ENCODE results near the gene STK33. TPM values are rescaled to one million over a fixed set of nuclear protein-coding genes. Genes with fewer than 3 reads are reported as not detected.

The STK33 gene
- total RNA-seq, 1 experiment from 2014 or later, result 3.9 TPM

DNA sequence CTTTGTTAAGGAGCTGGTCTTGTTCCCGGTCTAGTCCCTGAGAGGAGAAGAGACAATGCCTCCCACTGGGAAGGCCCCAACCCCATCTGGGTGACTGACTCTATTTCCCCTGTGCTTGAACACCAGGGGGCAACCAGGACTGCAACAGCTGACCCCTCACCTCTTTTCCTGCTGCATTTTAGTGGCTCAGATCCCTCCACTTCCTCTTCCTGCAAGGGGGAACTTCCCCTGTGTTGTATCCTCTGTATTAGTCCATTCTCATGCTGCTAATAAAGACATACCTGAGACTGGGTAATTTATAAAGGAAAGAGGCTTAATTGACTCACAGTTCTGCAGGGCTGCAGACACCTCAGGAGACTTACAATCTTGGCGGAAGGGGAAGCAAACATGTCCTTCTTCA is 246.1 kb downstream of the STK33 start:
- no peak for ATAC-seq
- Histone ChIP-seq H3K9me3 (ENCODE audit: control insufficient read depth, insufficient read depth, low read depth, low read length) (no peaks in the 10 kb centered on the region), H3K36me3 (ENCODE audit: control insufficient read depth, insufficient read depth, low read length) (no peaks in the 10 kb centered on the region), H3K4me1 (ENCODE audit: control insufficient read depth, insufficient read depth, low read length) (peaks cover 8% of the 10 kb centered on the region; the same call in 1 of the 2 replicates), H3K4me3 (ENCODE audit: low read depth in 2 of 2, low read length in 2 of 2) (no peak overlapping the region), H3K27me3 (ENCODE audit: control insufficient read depth, insufficient read depth, low read length) (peaks cover 5% of the 10 kb centered on the region), H3K27ac (ENCODE audit: low read length) (no peak overlapping the region)
- TF ChIP-seq SIN3A (IDR thresholded peaks at IDR 0.05; ENCODE audit: borderline replicate concordance, insufficient read depth, low read depth, low read length) (no peak), TCF7L2 (IDR thresholded peaks at IDR 0.05; ENCODE audit: low read depth, low read length) (no peak), POLR2AphosphoS5 (IDR thresholded peaks at IDR 0.05; ENCODE audit: low read depth, low read length) (no peak)
- TF ChIP-seq, protein P1, sequence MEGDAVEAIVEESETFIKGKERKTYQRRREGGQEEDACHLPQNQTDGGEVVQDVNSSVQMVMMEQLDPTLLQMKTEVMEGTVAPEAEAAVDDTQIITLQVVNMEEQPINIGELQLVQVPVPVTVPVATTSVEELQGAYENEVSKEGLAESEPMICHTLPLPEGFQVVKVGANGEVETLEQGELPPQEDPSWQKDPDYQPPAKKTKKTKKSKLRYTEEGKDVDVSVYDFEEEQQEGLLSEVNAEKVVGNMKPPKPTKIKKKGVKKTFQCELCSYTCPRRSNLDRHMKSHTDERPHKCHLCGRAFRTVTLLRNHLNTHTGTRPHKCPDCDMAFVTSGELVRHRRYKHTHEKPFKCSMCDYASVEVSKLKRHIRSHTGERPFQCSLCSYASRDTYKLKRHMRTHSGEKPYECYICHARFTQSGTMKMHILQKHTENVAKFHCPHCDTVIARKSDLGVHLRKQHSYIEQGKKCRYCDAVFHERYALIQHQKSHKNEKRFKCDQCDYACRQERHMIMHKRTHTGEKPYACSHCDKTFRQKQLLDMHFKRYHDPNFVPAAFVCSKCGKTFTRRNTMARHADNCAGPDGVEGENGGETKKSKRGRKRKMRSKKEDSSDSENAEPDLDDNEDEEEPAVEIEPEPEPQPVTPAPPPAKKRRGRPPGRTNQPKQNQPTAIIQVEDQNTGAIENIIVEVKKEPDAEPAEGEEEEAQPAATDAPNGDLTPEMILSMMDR (IDR thresholded peaks at IDR 0.05), result no peak
- TF ChIP-seq, protein P2, sequence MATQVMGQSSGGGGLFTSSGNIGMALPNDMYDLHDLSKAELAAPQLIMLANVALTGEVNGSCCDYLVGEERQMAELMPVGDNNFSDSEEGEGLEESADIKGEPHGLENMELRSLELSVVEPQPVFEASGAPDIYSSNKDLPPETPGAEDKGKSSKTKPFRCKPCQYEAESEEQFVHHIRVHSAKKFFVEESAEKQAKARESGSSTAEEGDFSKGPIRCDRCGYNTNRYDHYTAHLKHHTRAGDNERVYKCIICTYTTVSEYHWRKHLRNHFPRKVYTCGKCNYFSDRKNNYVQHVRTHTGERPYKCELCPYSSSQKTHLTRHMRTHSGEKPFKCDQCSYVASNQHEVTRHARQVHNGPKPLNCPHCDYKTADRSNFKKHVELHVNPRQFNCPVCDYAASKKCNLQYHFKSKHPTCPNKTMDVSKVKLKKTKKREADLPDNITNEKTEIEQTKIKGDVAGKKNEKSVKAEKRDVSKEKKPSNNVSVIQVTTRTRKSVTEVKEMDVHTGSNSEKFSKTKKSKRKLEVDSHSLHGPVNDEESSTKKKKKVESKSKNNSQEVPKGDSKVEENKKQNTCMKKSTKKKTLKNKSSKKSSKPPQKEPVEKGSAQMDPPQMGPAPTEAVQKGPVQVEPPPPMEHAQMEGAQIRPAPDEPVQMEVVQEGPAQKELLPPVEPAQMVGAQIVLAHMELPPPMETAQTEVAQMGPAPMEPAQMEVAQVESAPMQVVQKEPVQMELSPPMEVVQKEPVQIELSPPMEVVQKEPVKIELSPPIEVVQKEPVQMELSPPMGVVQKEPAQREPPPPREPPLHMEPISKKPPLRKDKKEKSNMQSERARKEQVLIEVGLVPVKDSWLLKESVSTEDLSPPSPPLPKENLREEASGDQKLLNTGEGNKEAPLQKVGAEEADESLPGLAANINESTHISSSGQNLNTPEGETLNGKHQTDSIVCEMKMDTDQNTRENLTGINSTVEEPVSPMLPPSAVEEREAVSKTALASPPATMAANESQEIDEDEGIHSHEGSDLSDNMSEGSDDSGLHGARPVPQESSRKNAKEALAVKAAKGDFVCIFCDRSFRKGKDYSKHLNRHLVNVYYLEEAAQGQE (IDR thresholded peaks at IDR 0.05; ENCODE audit: insufficient read depth in 1 of 2, low read depth in 2 of 2, low read length in 1 of 2), result no peak
- ChIA-PET CTCF (no interaction called here), POLR2A (no interaction called here)
- intact Hi-C loops (cut with micrococcal nuclease; ENCODE audit: unreplicated experiment) (no loop called here), in situ Hi-C loops (cut with HindIII; ENCODE audit: low pct_unique_long_range_greater_than_20kb, low sequenced_read_pairs) (no loop called here)
- no peak for DNase-seq (ENCODE audit: low read depth, low spot score)
- no TSS peak for BruUV-seq (replicated peaks)

DNA sequence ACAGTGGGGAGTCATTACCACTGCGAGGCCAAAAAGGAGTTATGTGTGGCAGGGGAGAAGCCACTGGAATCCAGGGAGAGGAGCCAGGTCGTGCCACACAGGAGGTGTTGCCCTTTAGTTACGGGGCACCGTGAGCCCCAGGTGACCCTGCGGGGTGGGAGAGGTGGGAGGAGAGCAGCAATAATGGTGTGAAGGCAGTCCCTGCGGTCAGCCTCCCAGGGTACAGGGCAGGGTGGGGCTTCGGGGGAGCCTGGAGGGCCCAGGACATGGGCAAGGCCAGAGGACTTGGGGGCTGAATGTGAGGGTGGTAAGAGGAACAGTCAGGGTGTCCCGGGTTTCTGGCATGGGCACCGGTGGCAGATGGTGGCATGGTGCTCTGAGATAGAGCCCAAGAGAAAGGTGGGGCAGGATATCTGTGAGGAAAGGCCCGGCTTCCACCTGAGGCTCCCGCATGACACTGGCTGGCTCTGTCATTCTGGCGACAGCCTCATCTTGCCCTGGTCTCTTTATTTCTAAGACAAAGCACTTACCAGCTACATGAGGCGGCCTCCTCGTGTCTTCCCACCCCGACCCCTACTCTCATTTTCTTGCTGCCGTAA is 247.8 kb downstream of the STK33 start:
- no TSS peak for BruUV-seq (replicated peaks)
- DNase-seq (ENCODE audit: low read depth, low spot score) (no peak), ATAC-seq (no peak)
- Histone ChIP-seq H3K36me3 (ENCODE audit: control insufficient read depth, insufficient read depth, low read length) (no peaks in the 10 kb centered on the region), H3K9me3 (ENCODE audit: control insufficient read depth, insufficient read depth, low read depth, low read length) (no peaks in the 10 kb centered on the region), H3K4me1 (ENCODE audit: control insufficient read depth, insufficient read depth, low read length) (peaks cover 11% of the 10 kb centered on the region; the same call in 1 of the 2 replicates), H3K27me3 (ENCODE audit: control insufficient read depth, insufficient read depth, low read length) (no peaks in the 10 kb centered on the region), H3K4me3 (ENCODE audit: low read depth in 2 of 2, low read length in 2 of 2) (no peak overlapping the region), H3K27ac (ENCODE audit: low read length) (no peak overlapping the region)
- TF ChIP-seq, protein P1 (IDR thresholded peaks at IDR 0.05), result no peak
- TF ChIP-seq, protein P2 (IDR thresholded peaks at IDR 0.05; ENCODE audit: insufficient read depth in 1 of 2, low read depth in 2 of 2, low read length in 1 of 2), result no peak
- no peak for TF ChIP-seq POLR2AphosphoS5 (IDR thresholded peaks at IDR 0.05; ENCODE audit: low read depth, low read length)
- TF ChIP-seq SIN3A (IDR thresholded peaks at IDR 0.05; ENCODE audit: borderline replicate concordance, insufficient read depth, low read depth, low read length), result no peak
- no peak for TF ChIP-seq TCF7L2 (IDR thresholded peaks at IDR 0.05; ENCODE audit: low read depth, low read length)
- in situ Hi-C loops (cut with HindIII; ENCODE audit: low pct_unique_long_range_greater_than_20kb, low sequenced_read_pairs), result no loop called here
- POLR2A ChIA-PET, result interaction anchor here (0.7 kb wide), 1 partner anchor 44 kb away, joined by 8 read pairs; no protein-coding TSS in a partner anchor
- CTCF ChIA-PET, result interaction anchor here (0.5 kb wide), 1 partner anchor 117 kb away, joined by 3 read pairs; no protein-coding TSS in a partner anchor
- intact Hi-C loops (cut with micrococcal nuclease; ENCODE audit: unreplicated experiment), result no loop called here

Measured in Panc1 (cell line).